Natural killer cell treated with Interleukin-12 subunit alpha and Interleukin-12 subunit beta and Interleukin-15 and Interleukin-18, amount 100 ng/mL, for 72 hours (primary cell): Measurements from ENCODE around the gene GRIK2. TPM values are rescaled to one million over a fixed set of nuclear protein-coding genes. Genes with fewer than 3 reads are reported as not detected.

Source experiments
- ATAC-seq, 2 donors: fragments of 150-1000 bp; cut with Tn5 transposase in 1 of 2; sonication (Bioruptor Pico), chemical (Tn5 transposase) in 1 of 2; 2 replicates each; pipeline ENCODE4 v1.10.0; 2021
- DNase-seq: peaks from one replicate; pipeline ENCODE4 v3.0.0; 2022; ENCODE audit warnings: low spot score
- H3K27ac Mint-ChIP-seq, 2 donors: 1 replicate in 1 of 2; 2 replicates in 1 of 2; pipeline ENCODE4 v1.8.0; 2022; ENCODE audit warnings: mixed read lengths in 2 of 2, mild to moderate bottlenecking in 1 of 2, moderate library complexity in 1 of 2
- H3K27me3 Mint-ChIP-seq, 2 donors: 1 replicate in 1 of 2; 2 replicates in 1 of 2; pipeline ENCODE4 v1.8.0; 2022; ENCODE audit warnings: mixed read lengths in 2 of 2
- H3K36me3 Mint-ChIP-seq: one replicate; pipeline ENCODE4 v1.8.0; 2022; ENCODE audit warnings: mixed read lengths
- H3K4me1 Mint-ChIP-seq, 2 donors: 1 replicate in 1 of 2; 2 replicates in 1 of 2; pipeline ENCODE4 v1.8.0; 2022; ENCODE audit warnings: low read depth in 2 of 2, mixed read lengths in 2 of 2, mild to moderate bottlenecking in 1 of 2
- H3K4me3 Mint-ChIP-seq: one replicate; pipeline ENCODE4 v1.8.0; 2022; ENCODE audit warnings: mixed read lengths
- H3K9me3 Mint-ChIP-seq: 2 replicates; pipeline ENCODE4 v1.8.0; 2022; ENCODE audit warnings: mixed read lengths
- total RNA-seq, 2 donors: library from RNA; stranded (reverse); gene quantifications; one replicate each; pipeline ENCODE4 v1.2.3, GENCODE V29; 2022

GRIK2 gene
- total RNA-seq, 2 donors from 2014 or later, result not detected

DNA sequence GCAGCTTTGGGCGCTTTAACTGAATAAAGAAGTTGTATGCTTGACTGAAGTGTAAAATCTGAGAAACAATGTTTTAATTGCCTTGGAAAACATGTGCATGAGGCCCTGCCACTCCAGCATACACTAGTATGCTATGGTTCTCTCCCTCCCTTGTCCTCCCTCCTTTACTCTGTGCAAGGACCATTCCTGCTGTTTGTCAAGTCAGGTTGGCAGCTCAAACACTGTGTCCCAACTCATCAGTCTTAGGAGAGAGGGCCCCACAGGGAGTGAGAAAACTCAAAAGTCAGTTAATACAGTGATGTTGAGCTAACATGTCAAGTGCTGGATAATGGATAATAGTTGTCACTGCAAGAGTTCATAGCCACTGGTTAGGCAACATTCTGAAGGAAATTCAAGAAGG lies 543.6 kb downstream of the GRIK2 start:
- H3K4me3 Mint-ChIP-seq, result no peak overlapping the region
- H3K27ac Mint-ChIP-seq, result no peak overlapping the region
- H3K9me3 Mint-ChIP-seq, result peaks cover 22% of the 10 kb centered on the region
- peaks cover under 1% of the 10 kb centered on the region for H3K36me3 Mint-ChIP-seq
- H3K4me1 Mint-ChIP-seq, result no peaks in the 10 kb centered on the region
- ATAC-seq (no peak), DNase-seq (no peak)
- no peaks in the 10 kb centered on the region for H3K27me3 Mint-ChIP-seq

DNA sequence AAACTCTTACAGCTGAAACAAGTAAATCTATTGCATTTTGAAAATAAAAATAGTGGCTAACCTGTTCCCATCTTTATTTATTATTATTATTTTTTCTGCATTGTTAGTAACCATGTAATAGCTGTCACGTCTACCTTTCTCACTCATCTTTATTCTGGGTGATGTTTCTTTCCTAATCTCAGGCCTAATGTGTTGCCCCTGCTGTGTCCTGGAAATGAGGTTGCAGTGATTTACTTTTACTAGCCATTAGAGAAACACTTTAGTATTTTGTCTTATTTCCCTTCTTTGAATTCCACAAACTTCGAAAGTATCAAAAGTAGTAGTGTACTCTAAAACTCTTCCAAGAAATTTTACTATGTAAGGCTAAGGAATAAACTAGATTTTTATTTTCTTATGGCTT lies 546.9 kb downstream of the GRIK2 start:
- Mint-ChIP-seq H3K27me3 (no peaks in the 10 kb centered on the region), H3K36me3 (peaks cover 9% of the 10 kb centered on the region), H3K9me3 (peaks cover 11% of the 10 kb centered on the region), H3K4me3 (no peak overlapping the region), H3K4me1 (no peaks in the 10 kb centered on the region), H3K27ac (no peak overlapping the region)
- DNase-seq (no peak), ATAC-seq (no peak)

- H3K27ac Mint-ChIP-seq, result no peak overlapping the region
- no peaks in the 10 kb centered on the region for H3K36me3 Mint-ChIP-seq
- H3K4me3 Mint-ChIP-seq, result no peak overlapping the region
- no peaks in the 10 kb centered on the region for H3K4me1 Mint-ChIP-seq
- no peaks in the 10 kb centered on the region for H3K27me3 Mint-ChIP-seq
- DNase-seq (no peak), ATAC-seq (no peak)
- H3K9me3 Mint-ChIP-seq, result peaks cover 12% of the 10 kb centered on the region
Observed at GRCh38 chr6:101956961-101957360, 563.5 kb downstream of the GRIK2 start.

DNA sequence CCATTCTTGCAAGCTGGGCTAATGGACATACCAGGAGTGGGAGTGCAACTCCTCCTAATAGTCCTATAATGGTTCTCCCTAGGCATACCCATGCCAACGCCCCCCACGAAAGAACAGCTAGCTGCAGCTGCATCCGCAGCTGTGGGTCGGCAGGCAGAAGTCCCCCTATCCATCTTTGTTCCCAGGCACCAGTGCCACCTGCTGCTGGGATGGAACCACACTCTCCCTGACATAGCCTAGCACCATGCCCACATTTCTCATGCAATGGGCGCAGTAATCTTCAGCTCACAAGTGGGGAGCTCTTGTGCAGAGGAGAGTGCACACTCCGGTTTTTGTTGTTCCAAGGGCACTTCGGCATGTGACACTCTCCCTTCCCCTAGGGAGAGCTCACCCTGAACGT lies 567.8 kb downstream of the GRIK2 start:
- H3K4me3 Mint-ChIP-seq, result no peak overlapping the region
- DNase-seq, result no peak

GRCh38 chr6:101980924-101981323 lies 587.4 kb downstream of the GRIK2 start:
- DNase-seq (no peak), ATAC-seq (no peak)
- Mint-ChIP-seq H3K9me3 (peaks cover 11% of the 10 kb centered on the region), H3K36me3 (no peaks in the 10 kb centered on the region), H3K27me3 (no peaks in the 10 kb centered on the region), H3K4me3 (no peak overlapping the region), H3K27ac (no peak overlapping the region), H3K4me1 (no peaks in the 10 kb centered on the region)

More for the DNA sequence above, 567.8 kb downstream of the GRIK2 start:
- Mint-ChIP-seq H3K27ac (no peak overlapping the region), H3K36me3 (no peaks in the 10 kb centered on the region), H3K4me1 (no peaks in the 10 kb centered on the region), H3K27me3 (no peaks in the 10 kb centered on the region), H3K9me3 (peaks cover 19% of the 10 kb centered on the region)
- ATAC-seq, result no peak

DNA sequence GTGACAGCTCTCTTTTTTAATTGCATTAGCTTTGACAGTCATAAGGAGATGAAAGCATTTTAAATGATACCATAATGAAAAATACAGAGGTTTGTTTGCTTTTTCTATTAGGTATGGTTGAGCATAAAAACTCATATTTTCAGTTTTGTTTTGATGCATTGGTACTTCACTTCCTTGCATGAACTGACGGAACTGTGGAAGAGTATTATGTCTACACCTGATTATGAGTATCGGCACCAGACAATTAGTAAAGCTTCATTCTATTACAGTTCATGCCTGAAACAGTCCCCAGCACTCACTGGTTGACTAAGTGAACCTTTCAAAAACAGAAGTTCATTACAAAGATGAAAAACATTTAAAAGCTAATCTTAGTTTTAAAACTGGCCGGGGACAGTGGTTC lies 593.0 kb downstream of the GRIK2 start:
- no peak for DNase-seq
- Mint-ChIP-seq H3K27me3 (no peaks in the 10 kb centered on the region), H3K9me3 (peaks cover 7% of the 10 kb centered on the region), H3K36me3 (no peaks in the 10 kb centered on the region), H3K27ac (no peak overlapping the region), H3K4me1 (no peaks in the 10 kb centered on the region), H3K4me3 (no peak overlapping the region)
- ATAC-seq, result no peak

DNA sequence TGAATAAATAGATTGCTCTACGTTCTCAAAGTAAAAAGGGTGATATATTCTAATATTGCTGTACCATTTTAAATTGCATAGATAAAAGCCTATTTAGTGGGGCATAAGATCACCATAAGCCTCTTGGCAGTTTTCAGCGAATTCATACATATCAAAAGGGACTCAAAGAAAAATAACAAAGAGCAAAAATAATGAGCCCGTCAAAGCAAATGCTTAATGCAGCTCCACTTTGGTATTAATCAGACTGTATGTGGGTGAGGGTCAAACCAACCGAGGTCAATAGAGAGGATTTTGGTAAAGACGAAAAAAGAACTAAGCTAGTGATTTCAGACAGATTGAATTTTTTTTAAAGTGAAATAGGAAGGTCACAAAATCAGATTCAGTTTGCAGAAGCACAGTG lies 598.8 kb downstream of the GRIK2 start:
- Mint-ChIP-seq H3K9me3 (peaks cover 7% of the 10 kb centered on the region), H3K27ac (no peak overlapping the region), H3K27me3 (no peaks in the 10 kb centered on the region), H3K36me3 (no peaks in the 10 kb centered on the region), H3K4me3 (no peak overlapping the region), H3K4me1 (no peaks in the 10 kb centered on the region)
- ATAC-seq, result no peak
- no peak for DNase-seq

GRCh38 chr6:101994521-101994920 lies 601.0 kb downstream of the GRIK2 start:
- no peak for ATAC-seq
- peaks cover 3% of the 10 kb centered on the region for H3K9me3 Mint-ChIP-seq
- no peaks in the 10 kb centered on the region for H3K27me3 Mint-ChIP-seq
- H3K4me1 Mint-ChIP-seq, result no peaks in the 10 kb centered on the region
- no peak for DNase-seq
- H3K4me3 Mint-ChIP-seq, result no peak overlapping the region
- H3K27ac Mint-ChIP-seq, result no peak overlapping the region
- no peaks in the 10 kb centered on the region for H3K36me3 Mint-ChIP-seq

- no peak for DNase-seq
- Mint-ChIP-seq H3K27me3 (no peaks in the 10 kb centered on the region), H3K4me1 (no peaks in the 10 kb centered on the region), H3K4me3 (no peak overlapping the region), H3K9me3 (peaks cover 22% of the 10 kb centered on the region), H3K36me3 (no peaks in the 10 kb centered on the region), H3K27ac (no peak overlapping the region)
- ATAC-seq, result no peak
Observed at GRCh38 chr6:102015431-102015830, 621.9 kb downstream of the GRIK2 start.

DNA sequence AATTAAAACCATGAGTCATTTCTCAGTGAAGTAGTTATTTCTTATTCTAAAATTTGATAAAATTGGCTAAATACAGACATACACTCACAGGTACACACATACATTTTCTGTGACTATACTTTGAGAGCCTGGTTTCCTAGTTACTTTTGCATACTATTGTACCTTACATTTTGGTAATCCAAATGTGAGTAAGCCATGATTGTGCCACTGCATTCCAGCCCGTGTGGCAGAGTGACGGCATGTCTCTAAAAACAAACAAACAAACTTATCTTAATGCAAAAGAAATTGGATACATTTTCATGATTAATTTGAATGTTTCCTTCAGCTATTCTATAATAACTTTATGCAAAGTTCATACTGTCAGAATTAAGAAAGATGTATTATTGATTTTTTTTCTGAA lies 628.8 kb downstream of the GRIK2 start:
- no peak for DNase-seq
- no peaks in the 10 kb centered on the region for H3K4me1 Mint-ChIP-seq
- H3K27ac Mint-ChIP-seq, result no peak overlapping the region
- no peaks in the 10 kb centered on the region for H3K27me3 Mint-ChIP-seq
- no peak for ATAC-seq
- H3K36me3 Mint-ChIP-seq, result no peaks in the 10 kb centered on the region
- no peak overlapping the region for H3K4me3 Mint-ChIP-seq
- H3K9me3 Mint-ChIP-seq, result peaks cover 15% of the 10 kb centered on the region

DNA sequence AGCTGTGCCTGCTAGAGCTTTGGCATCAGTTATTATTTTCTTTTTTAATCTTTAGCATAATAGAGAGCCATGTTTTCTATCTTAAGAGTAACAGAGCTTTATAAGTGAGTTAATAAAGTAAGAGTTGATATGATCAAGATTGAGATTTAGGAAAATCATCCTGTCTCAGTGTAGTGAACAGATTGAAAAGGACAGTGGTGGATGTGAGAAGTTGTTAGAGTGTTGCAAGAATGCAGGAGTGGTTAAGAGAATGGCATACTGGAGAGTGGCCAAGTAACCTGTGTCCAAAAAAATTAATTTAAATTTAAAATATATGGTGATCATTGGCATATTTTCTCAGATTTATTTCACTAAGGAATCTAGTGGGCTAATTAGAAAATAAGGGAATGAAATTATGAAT lies 629.3 kb downstream of the GRIK2 start:
- Mint-ChIP-seq H3K27me3 (no peaks in the 10 kb centered on the region), H3K4me1 (no peaks in the 10 kb centered on the region), H3K36me3 (no peaks in the 10 kb centered on the region), H3K27ac (no peak overlapping the region), H3K4me3 (no peak overlapping the region), H3K9me3 (peaks cover 12% of the 10 kb centered on the region)
- ATAC-seq (no peak), DNase-seq (no peak)

GRCh38 chr6:102023977-102024657 lies 630.6 kb downstream of the GRIK2 start:
- DNase-seq (no peak), ATAC-seq (no peak)
- no peaks in the 10 kb centered on the region for H3K36me3 Mint-ChIP-seq
- no peaks in the 10 kb centered on the region for H3K27me3 Mint-ChIP-seq
- H3K9me3 Mint-ChIP-seq, result peaks cover 9% of the 10 kb centered on the region
- no peak overlapping the region for H3K4me3 Mint-ChIP-seq
- no peak overlapping the region for H3K27ac Mint-ChIP-seq
- no peaks in the 10 kb centered on the region for H3K4me1 Mint-ChIP-seq

DNA sequence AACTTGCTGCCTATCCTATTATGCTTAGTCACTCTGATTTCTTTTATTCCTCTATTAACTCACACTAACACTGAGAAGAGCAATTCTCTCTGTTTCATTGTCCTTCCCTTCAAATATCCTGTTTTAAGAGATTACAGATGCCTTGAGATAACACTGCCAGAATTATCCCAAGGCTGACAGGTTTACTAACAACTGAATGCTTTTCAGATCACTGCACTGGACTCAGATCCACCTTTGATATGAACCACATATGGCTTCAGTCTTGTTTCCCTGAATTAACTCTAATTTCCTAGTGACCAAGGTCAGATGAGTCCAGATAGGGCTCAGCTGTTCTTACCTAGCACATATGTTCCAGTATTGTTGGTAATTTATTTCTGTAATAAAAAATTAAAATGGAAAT lies 633.1 kb downstream of the GRIK2 start:
- Mint-ChIP-seq H3K27me3 (no peaks in the 10 kb centered on the region), H3K27ac (no peak overlapping the region), H3K36me3 (peaks cover 8% of the 10 kb centered on the region), H3K4me3 (no peak overlapping the region), H3K9me3 (peaks cover 19% of the 10 kb centered on the region), H3K4me1 (no peaks in the 10 kb centered on the region)
- ATAC-seq (no peak), DNase-seq (no peak)

- ATAC-seq, result no peak
- Mint-ChIP-seq H3K27ac (no peak overlapping the region), H3K4me3 (no peak overlapping the region), H3K9me3 (peaks cover 15% of the 10 kb centered on the region), H3K36me3 (peaks cover 8% of the 10 kb centered on the region), H3K27me3 (no peaks in the 10 kb centered on the region), H3K4me1 (no peaks in the 10 kb centered on the region)
- DNase-seq, result no peak
Observed at GRCh38 chr6:102028176-102028575, 634.7 kb downstream of the GRIK2 start.

- H3K27ac Mint-ChIP-seq, result no peak overlapping the region
Observed at GRCh38 chr6:102038964-102039363, 645.5 kb downstream of the GRIK2 start.

More at GRCh38 chr6:102038964-102039363, 645.5 kb downstream of the GRIK2 start:
- no peak overlapping the region for H3K4me3 Mint-ChIP-seq
- no peaks in the 10 kb centered on the region for H3K36me3 Mint-ChIP-seq
- ATAC-seq (no peak), DNase-seq (no peak)
- H3K27me3 Mint-ChIP-seq, result no peaks in the 10 kb centered on the region
- H3K9me3 Mint-ChIP-seq, result peaks cover 9% of the 10 kb centered on the region
- H3K4me1 Mint-ChIP-seq, result no peaks in the 10 kb centered on the region
